SK-N-SH (cell line): ENCODE data around the gene NPDC1.

Experiments
- CTCF ChIP-seq: fragments of 200-600 bp; sonication (generic); IDR thresholded peaks from 2 replicates; pipeline ENCODE4 v1.6.1; 2017; ENCODE audit warnings: antibody characterized with exemption, mild to moderate bottlenecking, moderate library complexity
- ELF1 ChIP-seq: IDR thresholded peaks from 2 replicates; pipeline ENCODE4 v1.4.0; 2012
- EP300 ChIP-seq, 2 experiments: IDR thresholded peaks; 2 replicates each; pipeline versions ENCODE4 v1.4.0 to v1.6.1; 2012; ENCODE audit warnings: borderline replicate concordance in 1 of 2, low read depth in 1 of 2, low read length in 1 of 2
- FOSL2 ChIP-seq: IDR thresholded peaks from 2 replicates; pipeline ENCODE4 v1.4.0; 2012; ENCODE audit warnings: low read depth, mild to moderate bottlenecking, moderate library complexity, borderline replicate concordance
- MAX ChIP-seq: IDR thresholded peaks from 2 replicates; pipeline ENCODE4 v1.4.0; 2012; ENCODE audit warnings: low read depth
- MXI1 ChIP-seq: IDR thresholded peaks from 2 replicates; pipeline ENCODE4 v1.6.1; 2012; ENCODE audit warnings: mild to moderate bottlenecking, low read depth, low read length, improper control_type of control experiment
- POLR2AphosphoS5 ChIP-seq: IDR thresholded peaks from 2 replicates; pipeline ENCODE4 v1.6.1; 2012; ENCODE audit warnings: low read depth, low read length
- RAD21 ChIP-seq: IDR thresholded peaks from 2 replicates; pipeline ENCODE4 v1.6.1; 2012; ENCODE audit warnings: mild to moderate bottlenecking, low read length
- REST ChIP-seq: IDR thresholded peaks from 2 replicates; pipeline ENCODE4 v1.6.1; 2012; ENCODE audit warnings: mild to moderate bottlenecking, low read depth, low read length, moderate library complexity
- RXRA ChIP-seq: IDR thresholded peaks from 2 replicates; pipeline ENCODE4 v1.4.0; 2012; ENCODE audit warnings: low read depth, mild to moderate bottlenecking, borderline replicate concordance
- SIN3A ChIP-seq: IDR thresholded peaks from 2 replicates; pipeline ENCODE4 v1.6.1; 2012; ENCODE audit warnings: low read depth, mild to moderate bottlenecking, low read length, moderate library complexity, borderline replicate concordance
- TCF12 ChIP-seq: IDR thresholded peaks from 2 replicates; pipeline ENCODE4 v1.4.0; 2012
- USF2 ChIP-seq: fragments of 150-350 bp; IDR thresholded peaks from 2 replicates; pipeline ENCODE4 v1.6.1; 2017; ENCODE audit warnings: antibody characterized with exemption, low read length, low read depth, borderline replicate concordance
- YY1 ChIP-seq: IDR thresholded peaks from 2 replicates; pipeline ENCODE4 v1.4.0; 2012; ENCODE audit warnings: low read depth, mild to moderate bottlenecking

GRCh38 chr9:137074657-137075274 lies 28.8 kb upstream of the NPDC1 start:
- no peak for TF ChIP-seq CTCF
- no peak for TF ChIP-seq MXI1
- TF ChIP-seq ELF1 = no peak
- TF ChIP-seq RAD21 = no peak
- TF ChIP-seq RXRA = no peak
- TF ChIP-seq SIN3A = no peak
- TF ChIP-seq TCF12 = no peak
- no peak for TF ChIP-seq EP300 (IDR thresholded peaks at IDR 0.05; ENCODE audit: borderline replicate concordance in 1 of 2, low read depth in 1 of 2, low read length in 1 of 2)
- no peak for TF ChIP-seq FOSL2
- no peak for TF ChIP-seq USF2
- TF ChIP-seq REST = no peak
- no peak for TF ChIP-seq MAX
- TF ChIP-seq YY1 = no peak
- no peak for TF ChIP-seq POLR2AphosphoS5
